ENCODE results near the gene LST1.

DNA sequence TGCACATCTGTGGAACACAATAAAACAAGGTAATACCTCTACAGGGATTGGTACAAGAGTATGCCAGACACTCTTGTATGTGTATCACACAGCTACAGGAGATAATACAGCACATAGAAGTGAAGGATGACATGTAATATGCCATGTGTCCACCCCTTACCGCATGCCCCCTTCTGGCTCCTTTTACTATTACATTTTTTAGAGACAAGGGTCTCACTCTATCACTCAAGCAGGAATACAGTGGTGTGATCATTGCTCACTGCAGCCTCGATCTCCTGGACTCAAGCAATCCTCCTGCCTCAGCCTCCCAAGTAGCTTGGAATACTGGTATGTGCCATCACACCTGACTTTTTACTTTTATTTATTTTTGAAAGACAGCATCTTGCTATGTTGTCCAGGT, 10.9 kb downstream of the LST1 start:
- TF ChIP-seq, protein P1, sequence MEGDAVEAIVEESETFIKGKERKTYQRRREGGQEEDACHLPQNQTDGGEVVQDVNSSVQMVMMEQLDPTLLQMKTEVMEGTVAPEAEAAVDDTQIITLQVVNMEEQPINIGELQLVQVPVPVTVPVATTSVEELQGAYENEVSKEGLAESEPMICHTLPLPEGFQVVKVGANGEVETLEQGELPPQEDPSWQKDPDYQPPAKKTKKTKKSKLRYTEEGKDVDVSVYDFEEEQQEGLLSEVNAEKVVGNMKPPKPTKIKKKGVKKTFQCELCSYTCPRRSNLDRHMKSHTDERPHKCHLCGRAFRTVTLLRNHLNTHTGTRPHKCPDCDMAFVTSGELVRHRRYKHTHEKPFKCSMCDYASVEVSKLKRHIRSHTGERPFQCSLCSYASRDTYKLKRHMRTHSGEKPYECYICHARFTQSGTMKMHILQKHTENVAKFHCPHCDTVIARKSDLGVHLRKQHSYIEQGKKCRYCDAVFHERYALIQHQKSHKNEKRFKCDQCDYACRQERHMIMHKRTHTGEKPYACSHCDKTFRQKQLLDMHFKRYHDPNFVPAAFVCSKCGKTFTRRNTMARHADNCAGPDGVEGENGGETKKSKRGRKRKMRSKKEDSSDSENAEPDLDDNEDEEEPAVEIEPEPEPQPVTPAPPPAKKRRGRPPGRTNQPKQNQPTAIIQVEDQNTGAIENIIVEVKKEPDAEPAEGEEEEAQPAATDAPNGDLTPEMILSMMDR (IDR thresholded peaks at IDR 0.05; ENCODE audit: low read length), result peak; percentile 48
- TF ChIP-seq EZH2 (optimal IDR thresholded peaks at IDR 0.05; ENCODE audit: low read depth, low read length) (no peak), EZH2phosphoT487 (IDR thresholded peaks at IDR 0.05; ENCODE audit: low read length) (no peak)
